ENCODE results near the gene ARR3.
"Not testable (repeated sequence)": the region's sequence is repeated elsewhere in the genome, so short reads cannot be mapped to it uniquely, and the experiment has no call there.

The ARR3 gene

GRCh38 chrX:70268034-70268433, at the start of gene ARR3:
Gene ARR3, plus strand, starts transcription at chrX:70268334. Its CDS starts 1,052 bp downstream, at chrX:70269386.
- H3K36me3 ChIP-seq (ENCODE audit: insufficient read depth, low read length), result no peaks in the 10 kb centered on the region
- H2AFZ ChIP-seq (ENCODE audit: low read depth, low read length), result no peak within 1 kb of the TSS
- no peaks in the 10 kb centered on the region for H3K4me1 ChIP-seq (ENCODE audit: insufficient read depth, low read length)
- H3K4me3 ChIP-seq (ENCODE audit: low read length), result no peak within 1 kb of the TSS
- H3K9me3 ChIP-seq (ENCODE audit: low read length), result no peaks in the 10 kb centered on the region
- H3K27me3 ChIP-seq (ENCODE audit: insufficient read depth, low read length), result no peaks in the 10 kb centered on the region

- Histone ChIP-seq H3K9me3 (ENCODE audit: low read length) (peaks cover 2% of the 10 kb centered on the region), H3K4me3 (ENCODE audit: low read length) (no peak overlapping the region), H3K4me1 (ENCODE audit: insufficient read depth, low read length) (no peaks in the 10 kb centered on the region), H3K36me3 (ENCODE audit: insufficient read depth, low read length) (no peaks in the 10 kb centered on the region), H3K27me3 (ENCODE audit: insufficient read depth, low read length) (peaks cover 3% of the 10 kb centered on the region), H2AFZ (ENCODE audit: low read depth, low read length) (no peak overlapping the region)
Measured at GRCh38 chrX:70219938-70220764, 48.0 kb upstream of the ARR3 start.

DNA sequence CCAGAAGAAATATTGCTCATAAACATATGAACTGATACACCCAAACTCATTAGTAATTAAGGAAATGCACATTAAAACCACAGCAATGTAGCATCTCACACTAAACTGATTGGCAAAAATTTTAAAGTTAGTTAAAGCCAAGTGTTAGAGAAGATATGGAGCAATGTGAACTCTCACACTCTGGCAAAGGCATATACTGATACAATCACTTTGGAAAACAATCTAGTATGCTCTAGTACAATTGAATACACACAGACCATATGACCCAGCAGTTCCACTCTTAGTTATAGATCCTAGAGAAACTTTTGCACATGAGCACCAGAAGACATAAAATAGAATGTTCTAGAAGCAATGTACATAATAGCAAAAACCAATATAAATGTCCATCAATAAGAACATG, 42.1 kb upstream of the ARR3 start:
- Histone ChIP-seq H3K36me3 (ENCODE audit: insufficient read depth, low read length) (no peaks in the 10 kb centered on the region), H3K4me3 (ENCODE audit: low read length) (no peak overlapping the region), H3K9me3 (ENCODE audit: low read length) (no peaks in the 10 kb centered on the region)

GRCh38 chrX:70226687-70227086, 41.4 kb upstream of the ARR3 start:
- H2AFZ ChIP-seq (ENCODE audit: low read depth, low read length), result no peak overlapping the region
- H3K36me3 ChIP-seq (ENCODE audit: insufficient read depth, low read length), result no peaks in the 10 kb centered on the region
- H3K4me3 ChIP-seq (ENCODE audit: low read length), result no peak overlapping the region
- H3K27me3 ChIP-seq (ENCODE audit: insufficient read depth, low read length), result peaks cover 3% of the 10 kb centered on the region
- no peaks in the 10 kb centered on the region for H3K4me1 ChIP-seq (ENCODE audit: insufficient read depth, low read length)
- no peaks in the 10 kb centered on the region for H3K9me3 ChIP-seq (ENCODE audit: low read length)

More for the DNA sequence above, 42.1 kb upstream of the ARR3 start:
- Histone ChIP-seq H2AFZ (ENCODE audit: low read depth, low read length) (no peak overlapping the region), H3K27me3 (ENCODE audit: insufficient read depth, low read length) (peaks cover 3% of the 10 kb centered on the region), H3K4me1 (ENCODE audit: insufficient read depth, low read length) (no peaks in the 10 kb centered on the region)

DNA sequence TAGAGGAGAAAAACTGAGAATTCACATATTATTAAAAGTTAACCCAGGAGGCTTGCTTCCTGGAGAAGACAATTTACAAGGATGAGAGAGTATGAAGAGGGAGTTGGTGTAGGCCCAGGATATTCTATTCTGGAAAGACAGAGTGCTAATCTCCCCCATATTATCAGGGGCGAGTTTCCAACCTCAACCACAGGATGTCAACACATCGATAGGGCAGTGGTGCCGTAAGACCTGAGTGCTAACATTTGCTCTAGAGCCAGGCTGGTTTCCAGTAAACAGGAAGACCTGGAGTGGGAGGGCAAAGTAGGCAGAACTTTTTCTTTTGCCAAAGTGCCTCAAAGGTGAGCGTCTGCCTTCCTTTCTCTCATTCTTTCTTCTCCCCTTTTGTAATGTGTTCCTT, 36.5 kb upstream of the ARR3 start:
- H3K27me3 ChIP-seq (ENCODE audit: insufficient read depth, low read length), result no peaks in the 10 kb centered on the region
- no peak overlapping the region for H2AFZ ChIP-seq (ENCODE audit: low read depth, low read length)
- H3K36me3 ChIP-seq (ENCODE audit: insufficient read depth, low read length), result no peaks in the 10 kb centered on the region
- H3K4me3 ChIP-seq (ENCODE audit: low read length), result no peak overlapping the region
- no peaks in the 10 kb centered on the region for H3K4me1 ChIP-seq (ENCODE audit: insufficient read depth, low read length)
- H3K9me3 ChIP-seq (ENCODE audit: low read length), result no peaks in the 10 kb centered on the region

GRCh38 chrX:70234355-70234754, 33.8 kb upstream of the ARR3 start, which contains the start of gene AWAT1:
Gene AWAT1, plus strand, starts transcription at chrX:70234655. Its CDS starts 41 bp downstream, at chrX:70234696.
- H3K27me3 ChIP-seq (ENCODE audit: insufficient read depth, low read length), result peaks cover 5% of the 10 kb centered on the region
- H2AFZ ChIP-seq (ENCODE audit: low read depth, low read length), result no peak within 1 kb of the TSS
- H3K36me3 ChIP-seq (ENCODE audit: insufficient read depth, low read length), result no peaks in the 10 kb centered on the region
- no peaks in the 10 kb centered on the region for H3K4me1 ChIP-seq (ENCODE audit: insufficient read depth, low read length)
- no peaks in the 10 kb centered on the region for H3K9me3 ChIP-seq (ENCODE audit: low read length)
- H3K4me3 ChIP-seq (ENCODE audit: low read length), result no peak within 1 kb of the TSS

DNA sequence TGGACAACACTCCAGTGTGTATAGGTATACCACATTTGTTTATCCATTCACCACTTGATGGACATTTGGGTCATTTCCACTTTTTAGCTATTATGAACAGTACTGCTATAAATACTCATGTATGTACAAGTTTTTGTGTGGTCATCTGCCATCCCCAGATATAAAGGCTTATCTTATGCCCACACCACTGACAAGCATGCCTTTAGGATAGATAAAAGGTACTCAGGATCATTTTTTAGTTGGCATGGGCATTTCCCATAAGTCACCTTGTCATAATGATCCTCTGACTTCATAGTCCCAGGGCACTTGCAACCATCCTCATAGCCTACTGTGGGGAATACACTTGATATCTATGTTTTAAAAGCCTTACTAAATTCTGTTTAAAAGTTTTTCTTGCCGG, 27.4 kb upstream of the ARR3 start:
- Histone ChIP-seq H2AFZ (ENCODE audit: low read depth, low read length) (no peak overlapping the region), H3K4me1 (ENCODE audit: insufficient read depth, low read length) (no peaks in the 10 kb centered on the region), H3K36me3 (ENCODE audit: insufficient read depth, low read length) (no peaks in the 10 kb centered on the region), H3K4me3 (ENCODE audit: low read length) (no peak overlapping the region), H3K9me3 (ENCODE audit: low read length) (no peaks in the 10 kb centered on the region), H3K27me3 (ENCODE audit: insufficient read depth, low read length) (peaks cover 7% of the 10 kb centered on the region)

GRCh38 chrX:70241501-70241900, 26.6 kb upstream of the ARR3 start:
- Histone ChIP-seq H3K9me3 (ENCODE audit: low read length) (no peaks in the 10 kb centered on the region), H3K27me3 (ENCODE audit: insufficient read depth, low read length) (peaks cover 7% of the 10 kb centered on the region), H3K4me1 (ENCODE audit: insufficient read depth, low read length) (no peaks in the 10 kb centered on the region), H2AFZ (ENCODE audit: low read depth, low read length) (no peak overlapping the region), H3K36me3 (ENCODE audit: insufficient read depth, low read length) (no peaks in the 10 kb centered on the region), H3K4me3 (ENCODE audit: low read length) (no peak overlapping the region)

DNA sequence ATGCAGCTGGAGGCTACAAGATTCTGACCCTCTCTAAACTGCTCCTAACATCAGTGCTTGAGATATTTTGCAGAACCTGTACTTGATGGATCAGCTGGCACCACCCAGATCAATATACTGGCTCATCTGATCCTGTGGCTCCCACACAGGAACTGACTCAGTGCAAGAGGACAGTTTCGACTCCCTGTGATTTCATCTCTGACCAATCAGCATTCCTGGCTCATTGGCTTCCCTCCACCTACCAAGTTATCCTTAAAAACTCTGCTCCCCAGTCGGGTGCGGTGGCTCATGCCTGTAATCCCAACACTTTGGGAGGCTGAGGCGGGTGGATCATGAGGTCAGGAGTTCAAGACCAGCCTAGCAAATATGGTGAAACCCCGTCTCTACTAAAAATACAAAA, 24.5 kb upstream of the ARR3 start:
- H3K9me3 ChIP-seq (ENCODE audit: low read length); H3K36me3 ChIP-seq (ENCODE audit: insufficient read depth, low read length); H2AFZ ChIP-seq (ENCODE audit: low read depth, low read length); H3K4me3 ChIP-seq (ENCODE audit: low read length); H3K27me3 ChIP-seq (ENCODE audit: insufficient read depth, low read length); H3K4me1 ChIP-seq (ENCODE audit: insufficient read depth, low read length): not testable (repeated sequence)

DNA sequence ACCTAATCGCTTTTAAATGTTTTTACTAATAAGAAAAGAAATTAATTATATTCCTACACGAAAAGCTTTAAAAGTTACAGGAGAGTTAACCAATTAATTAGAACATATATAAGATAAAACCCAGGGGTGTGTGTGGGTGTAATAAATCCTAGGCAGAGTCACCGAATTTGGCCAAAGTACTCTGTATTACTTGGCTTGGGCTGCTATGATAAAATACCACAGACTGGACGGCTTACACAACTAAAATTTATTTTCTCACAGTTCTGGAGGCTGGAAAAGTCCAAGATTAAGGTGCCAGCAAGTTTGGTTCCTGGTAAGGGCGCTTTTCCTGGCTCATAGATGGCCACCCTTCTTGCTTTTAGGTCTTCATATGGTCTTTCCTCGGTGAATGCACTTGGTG, 23.3 kb upstream of the ARR3 start:
- no peaks in the 10 kb centered on the region for H3K27me3 ChIP-seq (ENCODE audit: insufficient read depth, low read length)
- H3K4me3 ChIP-seq (ENCODE audit: low read length), result no peak overlapping the region
- no peak overlapping the region for H2AFZ ChIP-seq (ENCODE audit: low read depth, low read length)
- no peaks in the 10 kb centered on the region for H3K9me3 ChIP-seq (ENCODE audit: low read length)
- no peaks in the 10 kb centered on the region for H3K36me3 ChIP-seq (ENCODE audit: insufficient read depth, low read length)
- no peaks in the 10 kb centered on the region for H3K4me1 ChIP-seq (ENCODE audit: insufficient read depth, low read length)

- Histone ChIP-seq H3K9me3 (ENCODE audit: low read length) (no peaks in the 10 kb centered on the region), H2AFZ (ENCODE audit: low read depth, low read length) (no peak overlapping the region), H3K36me3 (ENCODE audit: insufficient read depth, low read length) (no peaks in the 10 kb centered on the region), H3K4me1 (ENCODE audit: insufficient read depth, low read length) (no peaks in the 10 kb centered on the region), H3K4me3 (ENCODE audit: low read length) (no peak overlapping the region), H3K27me3 (ENCODE audit: insufficient read depth, low read length) (no peaks in the 10 kb centered on the region)
Measured at GRCh38 chrX:70247252-70247651, 20.9 kb upstream of the ARR3 start.

- Histone ChIP-seq H3K9me3 (ENCODE audit: low read length) (no peaks in the 10 kb centered on the region), H3K4me1 (ENCODE audit: insufficient read depth, low read length) (no peaks in the 10 kb centered on the region), H3K4me3 (ENCODE audit: low read length) (no peak overlapping the region), H3K36me3 (ENCODE audit: insufficient read depth, low read length) (no peaks in the 10 kb centered on the region), H3K27me3 (ENCODE audit: insufficient read depth, low read length) (no peaks in the 10 kb centered on the region), H2AFZ (ENCODE audit: low read depth, low read length) (no peak overlapping the region)
Measured at GRCh38 chrX:70252491-70252890, 15.6 kb upstream of the ARR3 start.

GRCh38 chrX:70253377-70254062, 14.6 kb upstream of the ARR3 start:
- H3K4me3 ChIP-seq (ENCODE audit: low read length), result no peak overlapping the region
- no peaks in the 10 kb centered on the region for H3K36me3 ChIP-seq (ENCODE audit: insufficient read depth, low read length)
- no peaks in the 10 kb centered on the region for H3K4me1 ChIP-seq (ENCODE audit: insufficient read depth, low read length)
- H3K9me3 ChIP-seq (ENCODE audit: low read length), result no peaks in the 10 kb centered on the region
- no peak overlapping the region for H2AFZ ChIP-seq (ENCODE audit: low read depth, low read length)
- H3K27me3 ChIP-seq (ENCODE audit: insufficient read depth, low read length), result no peaks in the 10 kb centered on the region

Measured in neuron (in vitro differentiated cells).